GM19463 (cell line): ENCODE data around the gene TEAD1.

Source experiments
- ATAC-seq: cut with Tn5 transposase; IDR thresholded peaks from one replicate; pipeline ENCODE4 v1.9.1; 2021; ENCODE audit warnings: mild to moderate bottlenecking, moderate library complexity; ENCODE audit not compliant: unreplicated experiment

Gene TEAD1

DNA sequence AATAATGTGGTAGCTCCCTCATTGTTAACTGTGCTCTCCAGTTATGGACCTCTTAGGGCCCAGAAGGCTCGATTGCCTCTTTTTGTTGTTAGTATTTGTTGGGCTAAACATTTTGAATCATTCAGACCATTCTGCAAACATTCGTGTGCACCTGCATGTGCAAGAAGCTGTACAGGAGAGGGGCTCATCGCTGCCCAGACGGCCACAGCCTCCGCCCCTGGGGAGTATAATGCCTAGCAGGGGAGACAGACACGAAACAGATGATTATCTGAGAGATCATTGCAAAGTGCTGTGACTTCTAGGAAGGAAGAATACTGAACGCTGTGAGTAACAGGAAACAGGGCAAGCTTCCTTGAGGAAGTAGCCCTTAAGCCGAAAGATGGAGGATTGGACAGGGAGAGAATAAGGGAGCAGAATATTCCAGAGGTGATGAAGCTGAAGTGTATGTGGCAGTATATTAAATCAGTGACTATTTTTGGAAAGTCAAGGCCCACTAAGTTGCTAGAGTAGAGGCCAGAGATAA, 211.6 kb downstream of the TEAD1 start:
- ATAC-seq: no peak

DNA sequence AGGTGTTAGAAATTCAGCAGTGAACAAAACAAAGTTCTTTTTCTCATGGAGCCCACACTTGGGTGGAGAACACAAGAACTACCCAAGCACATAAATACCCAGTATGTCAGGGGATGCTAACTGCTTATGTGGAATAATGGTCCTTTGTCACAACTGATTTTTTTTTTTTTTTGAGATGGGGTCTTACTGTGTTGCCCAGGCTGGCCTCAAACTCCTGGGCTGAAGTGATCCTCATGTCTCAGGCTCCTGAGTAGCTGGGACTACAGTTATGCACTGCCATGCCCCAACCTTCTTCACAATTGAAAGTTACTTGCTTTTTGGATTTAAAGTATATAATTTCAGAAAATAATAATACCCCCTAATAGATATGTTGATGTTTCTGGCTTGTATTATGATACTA, 212.3 kb downstream of the TEAD1 start:
- no peak for ATAC-seq

DNA sequence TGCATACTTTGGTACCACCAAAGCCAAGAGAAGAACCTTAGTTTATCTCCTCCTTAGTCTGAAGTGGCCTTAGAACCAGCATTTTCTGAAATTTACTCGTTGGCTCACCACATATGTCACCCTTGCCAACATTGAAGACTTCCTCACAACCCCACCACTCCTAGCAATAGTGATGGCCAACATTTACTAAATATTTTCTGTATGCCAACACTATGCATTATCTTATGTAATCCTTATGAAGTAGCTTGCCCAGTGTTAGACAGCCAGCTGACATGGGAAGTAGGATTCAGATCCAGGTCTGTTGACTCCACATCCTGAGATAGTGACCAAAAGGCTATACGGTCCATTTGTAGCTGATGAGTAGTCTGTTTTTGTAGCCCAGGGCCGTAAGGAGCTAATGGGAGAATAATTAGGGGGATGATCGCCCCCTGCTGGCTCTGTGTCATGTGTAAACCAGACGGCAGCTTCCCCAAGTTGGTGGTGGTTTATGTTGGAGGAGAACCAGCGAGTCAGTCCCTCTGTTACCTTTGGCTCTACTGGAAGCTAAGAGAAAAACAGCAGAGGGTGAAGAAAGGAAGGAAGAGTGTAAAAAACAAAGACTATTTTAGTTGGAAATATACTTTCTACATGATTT, 214.4 kb downstream of the TEAD1 start:
- no peak for ATAC-seq

DNA sequence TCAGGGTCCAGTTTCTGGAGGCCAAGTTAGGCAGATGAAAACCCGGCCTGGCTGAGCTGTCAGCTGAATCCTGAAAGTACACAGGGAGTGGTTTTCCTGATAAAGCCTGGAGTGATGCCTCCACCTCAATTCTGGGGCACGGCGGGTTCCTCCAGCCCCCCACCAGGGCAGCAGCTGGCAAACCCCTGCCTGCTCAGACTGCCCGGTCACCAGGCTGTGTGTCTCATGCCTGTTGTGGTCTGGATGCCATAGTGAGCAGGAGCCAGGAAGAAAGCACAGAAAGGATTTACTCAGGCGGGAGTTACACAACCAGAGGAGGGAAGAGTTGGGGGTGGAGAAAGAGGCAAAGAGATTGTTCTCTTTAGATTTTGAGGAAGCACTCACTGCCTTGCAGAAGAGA, 215.0 kb downstream of the TEAD1 start:
- ATAC-seq: no peak

DNA sequence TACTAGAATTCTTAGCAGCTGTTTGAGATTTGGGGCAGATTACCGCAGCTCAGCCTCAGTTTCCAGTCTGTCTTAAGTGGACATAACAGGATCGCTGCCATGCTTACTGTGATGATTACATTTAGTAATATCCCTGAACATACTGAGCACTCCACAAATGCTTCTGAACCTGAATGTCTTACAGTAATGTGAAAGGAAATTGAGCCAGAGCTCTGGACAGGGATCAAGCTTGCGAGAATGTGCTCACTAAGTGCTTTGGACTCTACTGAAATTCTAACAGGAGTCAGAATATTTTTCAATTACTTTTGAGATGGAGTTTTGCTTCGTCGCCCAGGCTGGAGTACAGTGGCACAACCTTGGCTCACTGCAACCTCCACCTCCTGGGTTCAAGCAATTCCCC, 216.3 kb downstream of the TEAD1 start:
- no peak for ATAC-seq

DNA sequence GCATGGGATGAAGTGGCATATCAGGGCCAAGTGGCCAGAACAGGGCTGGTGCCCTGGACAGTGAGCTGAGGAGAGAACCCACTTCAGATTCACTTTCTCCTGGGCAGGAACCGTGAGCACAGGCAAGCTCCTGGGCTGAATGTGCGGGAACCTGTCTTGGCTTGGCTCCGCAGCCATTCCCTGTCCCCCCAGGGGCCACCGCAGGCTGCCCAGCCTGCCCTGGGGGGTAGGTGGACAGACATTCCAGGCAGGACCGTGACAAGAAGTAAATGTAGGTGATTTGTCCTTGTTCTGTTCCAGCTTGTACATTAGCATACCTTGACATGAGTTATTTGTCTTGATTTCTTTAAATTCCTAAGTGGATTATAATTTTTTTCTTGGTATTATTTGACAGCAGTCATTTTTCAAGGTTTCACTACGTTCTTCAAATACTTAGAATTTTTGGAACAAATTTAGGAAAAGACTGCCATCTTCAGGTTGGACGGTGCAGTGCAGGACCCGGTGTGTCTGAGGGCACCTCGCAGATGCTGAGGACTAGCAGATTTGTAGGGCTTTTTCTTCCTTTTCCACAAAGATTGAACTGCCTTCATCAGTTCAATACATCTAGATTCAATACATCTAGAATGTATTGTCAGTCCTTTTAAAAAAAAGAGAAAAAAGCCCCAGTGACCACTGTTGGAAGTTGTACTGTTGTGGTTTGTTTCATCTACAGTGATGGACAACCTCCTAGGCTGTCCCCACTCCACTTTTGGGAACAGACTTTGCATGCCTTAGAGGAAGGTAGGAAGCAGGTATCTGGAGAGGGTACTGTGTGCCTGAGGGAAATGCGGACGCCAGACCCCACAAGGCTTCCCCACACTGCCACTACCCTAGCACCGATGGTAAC, 219.8 kb downstream of the TEAD1 start:
- no peak for ATAC-seq

DNA sequence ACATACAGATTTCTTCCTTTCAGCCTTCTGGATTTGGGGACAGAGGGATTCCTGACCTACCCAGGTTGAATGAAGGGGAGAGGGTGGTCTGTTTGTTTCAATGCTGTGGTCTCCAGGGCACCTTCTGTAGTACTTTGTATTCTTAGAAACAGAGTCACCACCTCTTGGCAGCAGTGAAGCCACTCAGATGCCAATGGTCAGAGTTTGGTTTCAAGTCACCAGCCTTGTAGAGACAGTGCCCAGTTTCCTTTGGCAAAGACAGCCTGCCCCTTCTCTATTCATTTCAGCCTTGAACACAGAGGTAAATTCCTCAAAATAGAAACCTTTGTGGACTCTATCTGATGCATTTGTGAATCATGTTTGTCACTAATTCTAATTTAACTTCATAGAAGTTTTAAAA, 223.2 kb downstream of the TEAD1 start:
- ATAC-seq: no peak

DNA sequence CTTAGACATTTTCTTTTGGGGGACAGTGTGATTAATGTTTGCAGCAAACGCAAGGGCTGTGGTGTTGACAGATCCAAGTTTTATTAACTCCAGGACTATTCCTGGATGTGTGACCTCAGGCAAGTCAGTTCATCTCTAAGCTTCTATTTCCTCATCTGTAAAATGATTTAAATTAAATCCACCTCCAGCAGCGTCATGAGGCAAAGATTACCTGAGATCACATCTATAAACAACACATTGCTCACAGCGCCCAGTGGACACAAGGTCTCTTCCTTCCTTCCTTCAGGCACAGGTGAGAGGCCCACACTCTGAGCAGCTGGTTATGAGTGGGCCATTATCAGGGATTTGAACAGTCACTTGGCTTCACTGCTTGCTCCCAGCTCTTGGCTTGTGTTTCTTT, 223.6 kb downstream of the TEAD1 start:
- ATAC-seq: no peak

DNA sequence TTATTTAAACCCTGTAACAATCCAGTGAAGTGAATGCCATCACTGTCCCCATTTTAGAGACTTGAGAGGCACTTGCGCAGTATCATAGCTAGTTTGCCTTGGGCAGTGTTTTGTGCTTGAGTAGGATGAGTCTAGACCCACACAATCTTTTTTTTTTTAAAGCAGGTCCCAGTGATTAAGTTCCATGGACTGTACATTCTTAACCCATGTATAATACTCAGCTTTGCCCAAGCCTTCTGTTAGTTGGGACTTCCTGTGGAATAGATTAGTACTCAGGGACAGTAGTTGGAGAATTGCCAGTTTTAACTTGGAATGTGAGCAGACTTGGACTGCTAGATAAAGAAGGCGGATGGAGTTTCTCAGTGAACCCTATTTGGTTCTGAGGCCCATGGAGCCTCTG, 226.3 kb downstream of the TEAD1 start:
- no peak for ATAC-seq

DNA sequence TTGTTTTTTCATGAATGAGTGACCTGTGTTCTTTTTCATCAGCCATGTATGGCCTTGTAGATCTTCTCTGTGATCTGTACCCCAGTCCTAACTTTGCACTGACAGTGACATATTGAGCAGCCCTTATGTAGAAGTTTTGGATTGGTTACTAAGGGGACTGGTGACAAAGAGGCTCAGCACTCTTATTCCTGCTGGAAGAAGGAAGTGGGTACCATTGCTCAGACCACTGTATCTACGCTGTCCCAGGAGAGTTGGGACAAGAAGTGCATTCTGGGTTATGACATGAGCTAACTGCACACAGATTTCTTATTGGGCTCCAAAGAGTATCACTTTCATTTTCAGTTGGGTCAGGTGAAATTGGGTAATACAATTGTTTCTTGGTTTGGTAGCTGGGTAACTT, 227.1 kb downstream of the TEAD1 start:
- ATAC-seq: no peak

DNA sequence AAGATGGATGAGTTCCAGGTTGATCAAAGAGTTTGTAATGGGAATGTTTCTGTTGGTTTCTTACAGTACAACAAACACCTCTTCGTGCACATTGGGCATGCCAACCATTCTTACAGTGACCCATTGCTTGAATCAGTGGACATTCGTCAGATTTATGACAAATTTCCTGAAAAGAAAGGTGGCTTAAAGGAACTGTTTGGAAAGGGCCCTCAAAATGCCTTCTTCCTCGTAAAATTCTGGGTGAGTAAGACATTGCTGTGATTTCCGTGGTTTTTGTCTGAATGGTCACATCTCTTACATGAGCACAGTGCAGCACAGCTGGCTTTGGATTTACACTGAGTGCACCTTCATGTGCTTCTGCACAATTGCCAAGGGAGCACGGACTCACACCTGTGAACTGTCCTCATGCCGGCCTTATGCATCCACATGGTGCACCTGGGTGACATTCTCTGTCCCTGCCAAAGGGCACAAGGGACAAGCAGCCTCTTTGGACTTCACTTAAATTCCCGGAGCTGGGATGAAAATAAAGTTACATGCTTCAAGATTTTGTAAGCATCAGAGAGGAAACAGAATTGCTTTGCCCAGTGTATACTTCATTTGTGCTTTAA, 227.8 kb downstream of the TEAD1 start:
- ATAC-seq: no peak

DNA sequence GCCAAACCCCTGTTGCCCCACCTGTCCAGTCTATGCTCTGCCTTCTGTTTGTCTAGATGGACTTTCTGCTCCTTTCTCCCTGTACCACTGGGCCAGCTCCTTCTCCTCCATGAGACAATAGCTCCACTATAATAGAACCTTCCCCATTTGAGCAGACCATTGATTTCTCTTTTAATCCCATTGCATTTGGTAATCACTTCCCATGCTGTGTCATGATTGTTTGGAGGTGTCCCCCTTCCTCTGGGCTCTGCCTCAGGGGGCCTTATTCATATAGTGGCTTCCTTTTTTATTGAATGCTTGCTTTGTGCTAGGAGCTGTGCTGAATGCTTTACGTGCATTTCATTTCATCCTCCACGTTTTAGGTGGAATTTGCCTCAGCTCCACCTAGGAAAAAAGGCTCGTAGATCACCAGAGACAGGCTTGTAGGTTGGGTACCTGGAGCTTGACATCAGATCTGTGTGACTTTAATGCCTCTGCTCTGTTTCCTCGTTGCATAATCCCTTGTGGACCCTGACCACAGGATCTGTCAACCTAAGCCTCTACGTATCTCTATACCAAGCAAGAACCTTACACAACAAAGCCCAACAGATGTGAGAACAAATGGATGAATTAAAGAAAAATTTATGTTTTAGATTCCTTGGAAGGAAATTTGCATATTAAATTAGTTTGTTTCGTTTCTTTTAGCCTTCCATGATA, 228.7 kb downstream of the TEAD1 start:
- no peak for ATAC-seq

DNA sequence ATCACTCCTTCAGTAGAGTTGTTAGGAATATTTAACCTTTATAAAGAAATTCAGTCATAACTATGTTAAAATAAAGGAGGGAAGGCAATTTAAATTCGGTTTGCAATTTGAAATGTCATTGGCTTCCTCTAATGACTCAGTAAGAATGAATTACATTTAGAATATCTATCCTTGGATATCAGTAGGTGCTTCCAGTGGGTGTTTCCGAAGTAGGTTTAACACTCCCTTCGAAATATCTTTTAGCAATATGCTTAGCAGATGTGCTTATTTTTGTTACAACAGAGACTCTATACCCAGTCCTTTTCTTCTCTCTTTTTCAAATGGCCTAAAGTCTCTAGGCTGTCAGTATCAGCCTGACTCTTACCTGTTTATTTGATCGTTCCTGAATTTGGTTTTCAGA, 231.2 kb downstream of the TEAD1 start:
- no peak for ATAC-seq

DNA sequence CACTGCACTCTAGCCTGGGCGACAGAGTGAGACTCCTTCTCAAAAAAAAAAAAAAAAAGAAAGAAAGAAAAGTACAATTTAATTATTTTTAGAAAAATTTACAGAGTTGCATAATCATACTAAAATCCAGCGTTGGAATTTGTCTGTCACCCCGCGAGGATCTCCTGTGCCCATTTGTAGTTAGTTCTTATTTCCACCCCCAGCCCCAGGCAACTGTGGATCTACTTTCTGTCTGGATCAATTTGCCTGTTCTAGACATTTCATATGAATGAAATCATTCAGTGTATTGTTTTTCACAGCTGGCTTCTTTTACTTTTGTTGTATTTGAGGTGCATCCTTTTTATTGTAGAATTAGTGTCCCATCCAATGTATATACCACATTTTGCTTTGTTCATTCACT, 232.3 kb downstream of the TEAD1 start:
- ATAC-seq: no peak

DNA sequence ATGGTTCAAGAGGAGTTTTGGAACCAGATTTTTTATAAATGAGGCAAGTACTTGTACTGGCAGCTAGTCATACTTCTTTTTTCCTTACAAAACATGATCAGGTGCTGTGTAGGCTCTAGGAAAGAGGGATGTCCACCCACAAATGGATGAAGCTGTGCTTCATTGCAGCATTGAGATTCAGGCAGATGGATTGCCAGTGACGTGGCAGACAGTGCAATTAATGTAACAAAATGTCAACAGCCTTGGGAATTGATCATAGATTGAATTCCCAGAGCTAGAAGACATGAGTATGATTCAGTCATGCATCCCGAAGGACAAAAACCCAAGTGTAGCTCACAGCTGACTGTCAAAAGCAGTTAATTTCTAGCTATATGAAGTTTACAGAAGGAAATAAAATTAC, 235.7 kb downstream of the TEAD1 start:
- ATAC-seq: no peak

DNA sequence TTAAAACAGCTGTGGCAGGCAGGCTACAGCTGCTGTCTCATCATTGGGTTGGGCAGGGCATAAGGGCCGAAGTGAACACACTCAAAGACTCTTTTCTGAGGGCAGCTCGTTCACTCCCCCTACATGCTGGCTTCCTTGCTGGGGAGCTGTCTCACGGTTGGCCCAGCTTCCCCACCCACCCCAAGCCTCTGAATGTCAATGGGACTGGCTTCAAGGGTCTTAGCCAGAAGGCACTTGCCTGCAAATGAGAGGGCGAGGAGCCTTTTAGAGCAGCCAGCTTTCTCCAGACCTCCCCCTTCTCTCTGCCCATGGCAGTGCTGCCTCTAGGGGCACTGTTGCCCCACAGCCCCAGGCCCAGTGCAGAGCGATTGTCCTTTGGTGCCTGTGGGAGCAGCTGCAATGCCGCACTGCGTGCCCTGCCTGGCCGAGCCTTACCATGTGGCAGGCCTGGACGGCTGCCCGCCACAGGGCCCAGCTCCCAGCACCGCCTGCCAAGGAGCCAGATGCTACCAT, 240.2 kb downstream of the TEAD1 start:
- ATAC-seq: peak; percentile 57

DNA sequence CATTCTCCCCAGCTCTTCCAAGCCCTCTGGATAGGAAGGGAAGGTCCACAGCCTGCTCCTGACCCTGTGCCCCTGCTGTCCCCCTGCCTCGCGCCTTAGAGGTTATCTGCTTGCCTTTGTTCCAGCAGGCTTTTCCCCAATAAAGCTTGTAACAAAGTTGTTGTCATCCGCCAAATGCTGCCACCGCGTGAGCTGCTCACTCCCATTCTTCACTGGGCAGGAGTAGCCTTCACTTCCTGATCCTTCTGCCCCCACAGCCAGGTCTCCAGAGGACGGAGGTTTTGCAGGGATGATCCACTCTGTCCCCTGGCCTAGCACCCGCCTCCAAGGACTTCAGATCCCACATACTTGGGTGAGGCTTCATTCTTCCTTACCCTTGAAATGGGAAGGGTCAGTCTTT, 240.9 kb downstream of the TEAD1 start:
- ATAC-seq: no peak

DNA sequence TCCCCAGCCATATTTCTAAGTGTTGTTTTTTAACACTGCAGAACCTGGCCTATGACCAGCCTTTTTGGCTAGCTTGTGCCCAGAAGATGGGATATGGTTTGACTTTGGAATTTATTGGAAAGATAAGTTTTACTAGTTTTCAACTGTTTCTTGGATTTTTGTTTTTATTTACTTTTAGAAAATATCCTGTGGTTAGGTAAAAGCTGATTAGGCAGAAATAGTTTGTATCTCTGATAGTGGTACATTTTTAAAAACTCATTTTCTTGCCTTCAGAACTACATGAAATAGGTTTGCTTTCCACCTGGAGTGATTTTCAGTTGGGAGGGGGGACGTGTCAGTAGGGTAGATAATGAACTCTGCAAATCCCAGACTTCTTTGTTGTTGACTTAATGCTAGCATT, 243.6 kb downstream of the TEAD1 start:
- ATAC-seq: no peak

DNA sequence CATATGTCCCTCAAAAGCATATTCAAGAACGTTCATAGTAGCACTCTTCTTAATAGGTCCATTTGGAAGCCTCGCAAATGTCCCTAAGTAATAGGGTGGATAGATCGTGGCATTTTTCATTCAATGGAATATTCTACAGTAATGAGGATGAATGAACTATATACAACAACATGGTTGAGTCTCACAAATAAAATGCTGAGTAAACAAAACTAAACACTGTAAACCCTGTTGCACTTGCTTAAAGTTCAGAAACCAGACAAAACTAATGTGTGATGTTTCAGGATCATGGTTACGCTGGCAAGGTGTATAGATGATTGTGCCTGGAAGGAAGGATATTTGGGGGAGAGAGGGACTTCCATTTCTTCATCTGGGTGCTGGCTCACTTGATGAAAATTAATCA, 244.4 kb downstream of the TEAD1 start:
- no peak for ATAC-seq

DNA sequence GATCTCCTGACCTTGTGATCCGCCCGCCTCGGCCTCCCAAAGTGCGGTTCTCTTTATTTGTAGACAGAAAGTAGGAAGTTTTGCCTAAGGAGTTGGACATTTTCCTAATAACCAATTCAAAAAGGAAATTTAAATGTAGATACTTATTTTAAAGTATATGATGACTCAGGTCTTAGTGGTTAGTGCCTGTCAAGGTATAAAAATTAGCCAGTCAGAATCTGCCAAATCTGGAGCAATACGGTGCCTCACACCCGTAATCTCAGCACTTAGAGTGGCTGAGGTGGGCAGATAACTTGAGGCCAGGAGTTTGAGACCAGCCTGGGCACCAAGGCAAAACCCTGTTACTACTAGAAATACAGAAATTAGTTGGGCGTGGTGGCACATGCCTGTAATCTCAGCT, 248.2 kb downstream of the TEAD1 start:
- no peak for ATAC-seq

DNA sequence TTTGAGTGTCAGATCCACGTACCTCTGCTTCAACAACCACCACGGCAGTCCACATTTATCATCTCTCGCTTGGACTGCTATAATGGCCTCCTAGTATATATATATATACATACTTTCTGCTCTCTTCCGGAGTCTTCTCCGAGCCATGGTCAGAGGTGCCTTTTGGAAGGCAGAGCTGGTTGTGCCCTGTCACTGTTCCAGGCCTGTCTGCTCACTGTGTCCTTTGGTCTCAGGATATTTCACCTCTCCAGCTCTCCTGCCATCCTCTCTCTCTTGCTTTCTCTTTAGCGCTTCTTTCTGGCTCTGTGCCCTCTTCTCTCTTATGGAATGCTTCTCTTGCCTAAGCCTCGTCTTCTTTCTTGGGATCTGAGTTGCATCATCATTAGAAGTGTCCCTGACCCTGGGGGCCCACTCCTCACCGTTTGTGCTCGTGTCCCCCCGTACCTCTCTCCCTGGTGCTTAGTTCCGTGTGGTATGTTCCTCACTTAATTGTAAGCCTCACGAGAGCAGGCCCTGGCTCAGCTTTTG, 248.8 kb downstream of the TEAD1 start:
- no peak for ATAC-seq
